ENCODE measurements around the gene TXNDC12.
A peak's percentile ranks its signal among the peaks of the same experiment; 100 is the strongest.

TXNDC12 gene

GRCh38 chr1:51990478-51990965, 64.5 kb downstream of the TXNDC12 start, which contains the start of gene RAB3B:
RAB3B (minus strand) TSS chr1:51990700; CDS start chr1:51977117, 13,583 bp downstream.
- peak; percentile 87 for DNase-seq

GRCh38 chr1:51989582-51990477, 65.2 kb downstream of the TXNDC12 start:
- no peak for DNase-seq

- DNase-seq = no peak
These were observed 66.7 kb downstream of the TXNDC12 start for GRCh38 chr1:51988254-51988653.

GRCh38 chr1:51986718-51987117, 68.3 kb downstream of the TXNDC12 start:
- DNase-seq = no peak

GRCh38 chr1:51982161-51982560, 72.8 kb downstream of the TXNDC12 start:
- no peak for DNase-seq

GRCh38 chr1:51981555-51981954, 73.4 kb downstream of the TXNDC12 start:
- no peak for DNase-seq

- DNase-seq = no peak
These were observed 76.9 kb downstream of the TXNDC12 start for GRCh38 chr1:51978099-51978498.

GRCh38 chr1:51976846-51977602, 78.0 kb downstream of the TXNDC12 start:
- no peak for DNase-seq

GRCh38 chr1:51973587-51974474, 81.2 kb downstream of the TXNDC12 start:
- DNase-seq = no peak
